RWPE2 (cell line): ENCODE data around the gene ZNRF3.

ENCODE experiments used
- ATAC-seq: fragments of 200-7000 bp; cut with Tn5 transposase; 3 replicates; pipeline ENCODE4 v1.9.1; 2021; ENCODE audit warnings: low read depth
- DNase-seq: peaks from one replicate; pipeline ENCODE4 v3.0.0-alpha.2; 2020; ENCODE audit warnings: low spot score
- H3K27ac ChIP-seq: fragments of 450-650 bp; 2 replicates; pipeline ENCODE4 v1.5.1; 2017; ENCODE audit warnings: mild to moderate bottlenecking; ENCODE audit not compliant: poor library complexity, severe bottlenecking
- H3K27me3 ChIP-seq: fragments of 250-450 bp; sonication (Bioruptor Pico); 2 replicates; pipeline ENCODE4 v1.5.1; 2021; ENCODE audit warnings: mild to moderate bottlenecking, moderate library complexity; ENCODE audit not compliant: insufficient read depth, poor library complexity, severe bottlenecking
- H3K36me3 ChIP-seq: fragments of 250-450 bp; sonication (Bioruptor Pico); 2 replicates; pipeline ENCODE4 v1.5.1; 2020; ENCODE audit warnings: low read depth, mild to moderate bottlenecking, moderate library complexity
- H3K4me1 ChIP-seq: fragments of 250-450 bp; sonication (Bioruptor Pico); 2 replicates; pipeline ENCODE4 v1.5.1; 2021; ENCODE audit warnings: mild to moderate bottlenecking, moderate library complexity; ENCODE audit not compliant: insufficient read depth, poor library complexity, severe bottlenecking
- H3K4me3 ChIP-seq: fragments of 250-450 bp; sonication (Bioruptor Pico); 2 replicates; pipeline ENCODE4 v1.5.1; 2021; ENCODE audit warnings: mild to moderate bottlenecking, moderate library complexity; ENCODE audit not compliant: severe bottlenecking
- H3K9me3 ChIP-seq: fragments of 250-450 bp; sonication (Bioruptor Pico); 2 replicates; pipeline ENCODE4 v1.5.1; 2021; ENCODE audit warnings: mild to moderate bottlenecking, moderate library complexity; ENCODE audit not compliant: severe bottlenecking
- CTCF ChIP-seq: fragments of 450-650 bp; IDR thresholded peaks from one replicate; pipeline ENCODE4 v1.5.1; 2017; ENCODE audit warnings: mild to moderate bottlenecking, moderate library complexity; ENCODE audit not compliant: poor library complexity, severe bottlenecking

Gene ZNRF3

DNA sequence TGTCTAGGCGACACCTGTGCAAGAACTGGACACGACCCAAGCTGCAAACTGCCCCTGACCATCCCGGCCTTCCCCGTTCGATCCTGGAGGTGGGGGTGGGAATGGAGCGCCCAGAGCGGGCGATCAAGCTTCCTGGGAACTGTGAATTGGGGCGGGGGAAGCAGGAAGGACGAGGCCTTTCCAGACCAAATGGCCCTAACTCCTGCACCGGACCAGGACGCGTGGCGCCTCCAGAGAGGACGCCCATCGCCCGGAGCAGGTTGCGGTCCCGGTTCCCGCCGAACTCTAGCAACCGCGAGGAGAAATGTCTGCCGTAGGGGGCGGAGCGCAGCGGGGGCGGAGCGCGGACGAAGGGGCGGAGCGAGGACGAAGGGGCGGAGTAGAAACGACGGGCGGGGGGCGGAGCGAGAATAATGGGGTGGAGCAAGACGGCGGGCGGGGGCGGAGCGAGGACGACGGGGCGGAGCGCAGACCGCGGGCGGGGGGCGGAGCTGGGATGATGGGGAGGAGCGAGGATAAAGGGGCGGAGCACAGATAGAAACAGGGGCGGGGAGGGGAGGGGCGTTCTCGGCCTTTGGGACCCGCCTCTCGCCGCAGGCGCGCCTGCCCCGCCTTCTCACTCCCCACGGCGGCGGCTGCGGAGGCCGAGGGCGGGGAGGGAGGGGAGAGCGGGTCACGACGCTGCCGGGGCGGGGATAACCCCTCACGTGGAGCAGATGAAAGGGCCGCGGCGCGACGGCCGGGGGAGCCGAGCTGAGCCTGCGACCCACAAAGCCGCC lies at the start of gene ZNRF3:
Gene ZNRF3, plus strand, starts transcription at position 695 of the 779 bp plus-strand sequence. CDS start 195 bp downstream, outside the sequence.
- Histone ChIP-seq H3K4me3 (peak within 1 kb of the TSS; percentile 76), H3K36me3 (no peaks in the 10 kb centered on the region), H3K4me1 (peaks cover 4% of the 10 kb centered on the region), H3K27me3 (no peaks in the 10 kb centered on the region), H3K9me3 (no peaks in the 10 kb centered on the region), H3K27ac (peak within 1 kb of the TSS; percentile 42)
- no peak for TF ChIP-seq CTCF
- ATAC-seq (peak; percentile 72), DNase-seq (peak; percentile 83)

DNA sequence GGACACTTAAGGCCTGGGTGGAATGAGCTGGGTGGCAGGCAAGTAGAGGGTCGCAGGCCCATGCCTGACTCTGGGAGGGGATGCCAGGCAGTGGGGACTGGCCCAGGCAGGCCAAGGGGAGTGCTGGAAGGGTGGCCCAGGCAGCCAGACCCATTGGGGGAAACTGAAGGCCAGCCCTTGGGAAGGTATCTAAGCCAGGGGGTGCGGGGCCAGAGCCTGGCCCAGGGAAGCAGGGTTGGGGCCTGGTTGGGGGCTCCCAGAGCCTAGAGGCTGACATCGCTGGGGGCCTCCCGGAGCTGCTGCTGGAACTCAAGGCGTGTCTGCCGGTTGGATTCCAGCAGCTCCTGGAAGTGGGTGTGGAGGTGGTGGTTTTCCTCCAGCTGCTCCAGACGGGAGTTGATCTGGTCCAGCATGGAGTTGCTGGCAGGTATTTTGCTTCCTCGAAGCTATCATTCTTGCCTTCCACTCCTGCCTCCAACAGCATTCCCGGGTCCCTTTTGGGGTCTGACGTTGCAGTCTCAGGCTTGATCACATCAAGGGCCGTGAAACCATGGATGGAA lies 47.7 kb upstream of the ZNRF3 start:
- TF ChIP-seq CTCF = no peak
- Histone ChIP-seq H3K27me3 (no peaks in the 10 kb centered on the region), H3K9me3 (no peaks in the 10 kb centered on the region), H3K4me3 (no peak overlapping the region), H3K4me1 (no peaks in the 10 kb centered on the region), H3K36me3 (no peaks in the 10 kb centered on the region), H3K27ac (no peak overlapping the region)
- DNase-seq = no peak
- ATAC-seq = no peak

- H3K9me3 ChIP-seq = no peaks in the 10 kb centered on the region
- H3K27ac ChIP-seq = no peak overlapping the region
- no peak for ATAC-seq
Observed at GRCh38 chr22:28837640-28838039, 45.7 kb upstream of the ZNRF3 start.

GRCh38 chr22:28838971-28839370 lies 44.4 kb upstream of the ZNRF3 start:
- Histone ChIP-seq H3K36me3 (no peaks in the 10 kb centered on the region), H3K4me1 (no peaks in the 10 kb centered on the region), H3K27me3 (no peaks in the 10 kb centered on the region), H3K9me3 (no peaks in the 10 kb centered on the region), H3K4me3 (no peak overlapping the region), H3K27ac (no peak overlapping the region)
- TF ChIP-seq CTCF = no peak
- ATAC-seq (no peak), DNase-seq (no peak)

More at GRCh38 chr22:28837640-28838039, 45.7 kb upstream of the ZNRF3 start:
- H3K36me3 ChIP-seq = no peaks in the 10 kb centered on the region
- no peak overlapping the region for H3K4me3 ChIP-seq
- no peaks in the 10 kb centered on the region for H3K4me1 ChIP-seq
- H3K27me3 ChIP-seq = no peaks in the 10 kb centered on the region
- TF ChIP-seq CTCF = no peak
- no peak for DNase-seq

- no peak for DNase-seq
- Histone ChIP-seq H3K4me1 (no peaks in the 10 kb centered on the region), H3K27ac (no peak overlapping the region), H3K36me3 (no peaks in the 10 kb centered on the region), H3K27me3 (no peaks in the 10 kb centered on the region), H3K4me3 (no peak overlapping the region), H3K9me3 (no peaks in the 10 kb centered on the region)
- ATAC-seq = no peak
- TF ChIP-seq CTCF = no peak
Observed at GRCh38 chr22:28841111-28841510, 42.3 kb upstream of the ZNRF3 start.
